Tibial artery (tissue), 4 donors: ENCODE measurements around the gene LCOR.

Experiments used
- DNase-seq, 2 donors: peaks; one replicate each; pipeline ENCODE4 v3.0.0-alpha.2; 2019
- H3K27ac ChIP-seq, 2 donors: fragments of 200-600 bp; sonication (generic) in 1 of 2; 1 replicate in 1 of 2; 2 replicates in 1 of 2; pipeline ENCODE4 v1.5.1; 2018 to 2019; ENCODE audit warnings: mild to moderate bottlenecking in 1 of 2
- H3K27me3 ChIP-seq, 2 donors: fragments of 200-600 bp; sonication (generic) in 1 of 2; one replicate each; pipeline versions ENCODE4 v1.5.1 to v1.6.0; 2016 to 2019
- H3K36me3 ChIP-seq, 3 donors: fragments of 200-600 bp; sonication (generic) in 2 of 3; one replicate each; pipeline ENCODE4 v1.5.1; 2016 to 2019; ENCODE audit warnings: mild to moderate bottlenecking in 2 of 3
- H3K4me1 ChIP-seq, 4 donors: fragments of 200-600 bp; sonication (generic) in 2 of 4; 1 replicate in 3 of 4; 2 replicates in 1 of 4; pipeline ENCODE4 v1.5.1; 2016 to 2019
- H3K4me3 ChIP-seq, 2 donors: fragments of 200-600 bp; sonication (generic) in 1 of 2; 1 replicate in 1 of 2; 2 replicates in 1 of 2; pipeline ENCODE4 v1.5.1; 2018 to 2019; ENCODE audit warnings: mild to moderate bottlenecking in 2 of 2
- H3K9me3 ChIP-seq, 3 donors: fragments of 200-600 bp; sonication (generic) in 1 of 3; one replicate each; pipeline ENCODE4 v1.5.1; 2016 to 2019
- intact Hi-C: fragments of 100-400 bp; cut with DNase I; formaldehyde crosslinking; loops from one replicate; pipeline ENCODE4 v1.15.0; 2023; ENCODE audit warnings: low total_unique reads
- TF ChIP-seq, protein P1 (sequence below), 2 experiments: fragments of 200-600 bp in 1 of 2; fragments of 450-650 bp in 1 of 2; IDR thresholded peaks; one replicate each; pipeline ENCODE4 v1.5.1; 2017 to 2019; ENCODE audit warnings: antibody characterized with exemption in 2 of 2, mild to moderate bottlenecking in 1 of 2, moderate library complexity in 1 of 2

LCOR gene

GRCh38 chr10:96831867-96832720, at the start of gene LCOR:
Gene LCOR, plus strand, starts transcription at chr10:96832298. Its CDS starts 116,760 bp downstream, at chr10:96949058.
- Histone ChIP-seq H3K36me3 (no peaks in the 10 kb centered on the region), H3K4me3 (peak within 1 kb of the TSS; percentile 99), H3K27me3 (no peaks in the 10 kb centered on the region), H3K27ac (peak within 1 kb of the TSS; percentile 90 to 97), H3K9me3 (no peaks in the 10 kb centered on the region), H3K4me1 (peaks cover 0 to 38% (median 15%) of the 10 kb centered on the region in 4 donors)
- peak; percentile 82 to 91 for DNase-seq
- TF ChIP-seq, protein P1, sequence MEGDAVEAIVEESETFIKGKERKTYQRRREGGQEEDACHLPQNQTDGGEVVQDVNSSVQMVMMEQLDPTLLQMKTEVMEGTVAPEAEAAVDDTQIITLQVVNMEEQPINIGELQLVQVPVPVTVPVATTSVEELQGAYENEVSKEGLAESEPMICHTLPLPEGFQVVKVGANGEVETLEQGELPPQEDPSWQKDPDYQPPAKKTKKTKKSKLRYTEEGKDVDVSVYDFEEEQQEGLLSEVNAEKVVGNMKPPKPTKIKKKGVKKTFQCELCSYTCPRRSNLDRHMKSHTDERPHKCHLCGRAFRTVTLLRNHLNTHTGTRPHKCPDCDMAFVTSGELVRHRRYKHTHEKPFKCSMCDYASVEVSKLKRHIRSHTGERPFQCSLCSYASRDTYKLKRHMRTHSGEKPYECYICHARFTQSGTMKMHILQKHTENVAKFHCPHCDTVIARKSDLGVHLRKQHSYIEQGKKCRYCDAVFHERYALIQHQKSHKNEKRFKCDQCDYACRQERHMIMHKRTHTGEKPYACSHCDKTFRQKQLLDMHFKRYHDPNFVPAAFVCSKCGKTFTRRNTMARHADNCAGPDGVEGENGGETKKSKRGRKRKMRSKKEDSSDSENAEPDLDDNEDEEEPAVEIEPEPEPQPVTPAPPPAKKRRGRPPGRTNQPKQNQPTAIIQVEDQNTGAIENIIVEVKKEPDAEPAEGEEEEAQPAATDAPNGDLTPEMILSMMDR (IDR thresholded peaks at IDR 0.05): peak in 1 of 2 experiments; percentile 15
- intact Hi-C loops: loop anchor here (5.0 kb wide), 1 partner anchor 245 kb away; the partner anchor contains the start of gene TM9SF3

DNA sequence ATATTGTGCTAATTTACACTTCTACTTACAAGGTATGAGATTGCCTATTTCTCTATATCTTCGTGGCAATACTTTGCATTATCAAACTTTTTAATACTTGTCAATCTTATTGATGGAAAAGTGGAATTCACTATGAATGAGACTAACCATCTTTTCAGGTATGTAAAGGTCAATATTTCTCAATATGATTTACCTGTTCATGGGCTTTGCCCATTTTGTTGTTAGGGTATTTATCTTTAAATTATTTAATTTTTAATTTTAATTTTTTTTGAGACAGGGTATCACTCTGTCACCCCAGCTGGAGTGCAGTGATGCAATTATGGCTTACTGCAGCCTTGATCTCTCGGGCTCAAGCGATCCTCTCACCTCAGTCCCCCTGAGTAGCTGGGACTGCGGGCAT, 47.8 kb upstream of the LCOR start:
- intact Hi-C loops: no loop called here
- DNase-seq: no peak
- Histone ChIP-seq H3K4me3 (no peak overlapping the region), H3K36me3 (no peaks in the 10 kb centered on the region), H3K9me3 (peaks cover 0 to 8% (median 4%) of the 10 kb centered on the region in 3 donors), H3K27me3 (no peaks in the 10 kb centered on the region), H3K4me1 (no peaks in the 10 kb centered on the region), H3K27ac (no peak overlapping the region)
- TF ChIP-seq, protein P1 (IDR thresholded peaks at IDR 0.05): no peak

DNA sequence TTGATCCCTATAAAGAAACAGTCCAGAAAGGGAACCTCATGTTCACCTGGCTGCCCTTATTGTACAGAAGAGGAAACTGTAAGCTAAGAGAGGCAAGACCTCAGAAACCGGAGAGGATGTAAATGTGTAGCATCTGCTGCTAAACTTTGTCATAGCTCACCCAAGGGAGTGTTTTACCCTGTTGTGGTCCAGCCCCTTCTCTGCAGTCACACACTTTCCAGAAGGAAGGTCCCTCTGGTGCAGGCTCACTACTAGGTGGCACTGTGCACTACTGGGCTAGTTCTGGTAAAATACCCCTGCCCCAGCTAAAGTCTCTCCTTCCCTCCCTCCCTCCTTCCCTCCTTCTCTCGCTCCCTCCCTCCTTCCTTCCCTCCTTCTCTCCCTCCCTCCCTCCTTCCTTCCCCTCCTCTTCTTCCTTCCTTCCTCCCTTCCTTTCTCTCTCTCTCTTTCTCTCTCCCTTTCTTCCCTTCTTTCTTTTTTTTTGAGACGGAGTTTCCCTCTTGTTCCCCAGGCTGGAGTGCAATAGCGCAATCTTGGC, 42.5 kb upstream of the LCOR start:
- Histone ChIP-seq H3K36me3 (no peaks in the 10 kb centered on the region), H3K27me3 (peaks cover 0 to 7% of the 10 kb centered on the region in 2 donors), H3K4me3 (no peak overlapping the region), H3K9me3 (peaks cover 0 to 3% (median 1%) of the 10 kb centered on the region in 3 donors), H3K27ac (no peak overlapping the region), H3K4me1 (no peaks in the 10 kb centered on the region)
- DNase-seq: no peak
- TF ChIP-seq, protein P1 (IDR thresholded peaks at IDR 0.05): no peak
- intact Hi-C loops: no loop called here

DNA sequence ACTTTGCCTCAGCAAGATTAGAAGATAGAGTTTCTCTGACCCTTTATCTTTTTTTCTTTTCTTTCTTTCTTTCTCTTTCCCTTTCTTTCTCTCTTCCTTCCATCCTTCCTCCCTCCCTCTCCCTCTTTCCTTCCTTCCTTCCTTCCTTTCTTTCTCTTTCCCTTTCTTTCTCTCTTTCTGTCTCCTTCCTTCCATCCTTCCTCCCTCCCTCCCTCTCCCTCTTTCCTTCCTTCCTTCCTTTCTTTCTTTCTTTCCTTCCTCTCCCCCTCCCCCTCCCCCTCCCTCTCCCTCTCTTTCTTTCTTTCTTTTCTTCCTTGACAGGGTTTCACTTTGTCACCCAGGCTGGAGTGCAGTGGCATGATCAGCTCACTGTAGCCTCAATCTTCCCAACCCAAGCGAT, 40.2 kb upstream of the LCOR start:
- H3K9me3 ChIP-seq: no peaks in the 10 kb centered on the region
- intact Hi-C loops: no loop called here
- DNase-seq: no peak
- TF ChIP-seq, protein P1 (IDR thresholded peaks at IDR 0.05): no peak
- no peak overlapping the region for H3K27ac ChIP-seq
- H3K4me3 ChIP-seq: no peak overlapping the region
- no peaks in the 10 kb centered on the region for H3K36me3 ChIP-seq
- H3K27me3 ChIP-seq: peaks cover 0 to 9% of the 10 kb centered on the region in 2 donors
- H3K4me1 ChIP-seq: no peaks in the 10 kb centered on the region

GRCh38 chr10:96794836-96795733, 37.0 kb upstream of the LCOR start:
- no peaks in the 10 kb centered on the region for H3K36me3 ChIP-seq
- no peak for DNase-seq
- TF ChIP-seq, protein P1 (IDR thresholded peaks at IDR 0.05): no peak
- H3K4me3 ChIP-seq: no peak overlapping the region
- no peaks in the 10 kb centered on the region for H3K9me3 ChIP-seq
- peaks cover 0 to 9% of the 10 kb centered on the region in 2 donors for H3K27me3 ChIP-seq
- H3K4me1 ChIP-seq: no peaks in the 10 kb centered on the region
- no peak overlapping the region for H3K27ac ChIP-seq
- intact Hi-C loops: no loop called here
